T1000 (cell line): Measurements from ENCODE around the gene E2F6.

Experiments
- DNase-seq: peaks from one replicate; lab custom pipeline; 2025; ENCODE audit warnings: mixed read lengths; lab: John Stamatoyannopoulos, UW

E2F6 gene

DNA sequence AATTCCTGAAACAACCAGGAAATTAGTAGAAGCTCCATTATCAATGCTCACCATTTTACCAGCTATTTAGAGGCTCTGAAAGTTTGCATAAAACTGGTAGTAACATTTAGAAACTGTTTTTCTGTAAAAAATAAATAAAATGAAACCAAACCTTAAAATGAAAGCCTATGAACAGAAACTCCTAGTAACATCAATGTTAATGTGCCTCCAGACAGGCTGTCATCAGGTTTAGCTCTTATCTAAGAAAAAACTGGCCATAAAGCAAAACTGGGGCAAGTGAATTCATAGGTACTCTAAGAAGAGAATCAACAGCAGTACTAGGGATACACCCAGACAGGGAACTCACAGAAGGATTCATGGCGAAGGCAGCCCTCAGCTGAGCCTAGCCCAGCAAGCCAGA, 8.0 kb downstream of the E2F6 start:
- no peak for DNase-seq

- DNase-seq: no peak
Observed at GRCh38 chr2:11456251-11456650, 9.7 kb downstream of the E2F6 start.

GRCh38 chr2:11454824-11455223, 11.1 kb downstream of the E2F6 start:
- DNase-seq: no peak

DNA sequence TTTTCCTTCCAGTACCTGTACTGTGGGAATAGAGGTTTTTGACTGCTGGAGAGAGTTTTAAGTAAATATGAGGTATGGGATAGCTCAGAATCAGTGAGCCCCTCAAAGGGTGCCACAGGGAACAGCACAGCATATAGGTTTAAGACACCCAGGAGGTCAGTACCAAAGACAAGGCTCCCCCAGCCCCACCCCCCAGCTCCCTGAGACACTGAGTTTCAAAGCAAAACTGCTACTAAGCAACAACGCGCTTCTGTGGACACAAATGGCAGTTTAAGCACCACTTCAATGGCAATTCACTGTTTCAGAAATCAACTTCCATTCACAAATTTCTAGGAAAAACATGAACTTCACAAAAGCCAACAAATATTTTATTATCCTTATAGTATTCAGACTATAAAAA, 15.2 kb downstream of the E2F6 start:
- DNase-seq: no peak

DNA sequence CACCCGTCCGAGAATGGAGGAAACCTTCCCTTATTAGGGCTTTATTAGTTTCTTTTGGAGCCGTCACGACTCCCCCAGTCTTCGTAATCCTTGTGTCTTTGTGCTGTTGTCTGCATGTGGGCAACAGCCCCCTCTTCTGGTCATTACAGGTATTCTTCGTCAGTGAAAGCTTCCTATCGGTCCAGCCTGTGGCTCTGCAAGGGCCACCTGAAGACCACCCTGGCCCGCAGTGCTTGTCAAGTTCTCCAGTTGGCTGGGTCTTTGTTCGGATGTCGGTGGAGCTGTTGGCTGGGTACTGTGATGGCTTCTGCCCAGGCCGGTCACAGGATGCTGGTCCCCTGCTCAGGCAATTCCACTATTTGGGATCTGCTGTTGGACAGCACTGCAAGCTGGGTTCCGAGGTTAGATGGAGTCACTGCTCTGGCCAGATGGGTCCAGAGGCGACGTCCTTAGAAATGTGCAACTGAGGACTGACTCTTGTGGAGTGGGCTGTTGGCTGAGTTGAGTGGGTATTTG, 19.2 kb downstream of the E2F6 start:
- no peak for DNase-seq

- no peak for DNase-seq
Observed at GRCh38 chr2:11444737-11445136, 21.2 kb downstream of the E2F6 start.

DNA sequence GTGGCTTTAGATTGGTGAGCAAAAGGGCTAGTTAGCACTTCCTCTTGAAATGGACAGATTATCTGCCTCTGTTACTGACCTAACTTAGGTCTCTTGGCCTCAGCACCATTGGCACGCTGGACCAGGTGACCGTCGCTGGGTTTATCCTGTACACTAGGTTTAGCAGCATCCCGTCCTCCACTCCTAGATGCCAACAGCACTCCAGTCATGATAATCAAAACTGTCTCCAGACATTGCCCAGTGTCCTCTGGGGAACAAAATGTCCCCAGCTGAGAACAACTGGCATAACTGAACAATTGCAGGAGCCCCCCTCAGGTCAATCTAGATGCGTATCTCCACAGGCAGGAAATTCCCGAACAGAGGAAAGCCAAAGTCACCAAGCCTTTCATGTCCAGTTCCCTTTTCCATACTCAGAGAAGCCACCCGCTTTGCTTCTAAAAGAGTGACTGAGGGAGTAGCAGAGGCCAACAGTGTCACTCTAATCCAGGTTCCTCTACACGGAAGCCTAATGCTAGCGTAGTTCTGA, 27.3 kb downstream of the E2F6 start:
- no peak for DNase-seq

DNA sequence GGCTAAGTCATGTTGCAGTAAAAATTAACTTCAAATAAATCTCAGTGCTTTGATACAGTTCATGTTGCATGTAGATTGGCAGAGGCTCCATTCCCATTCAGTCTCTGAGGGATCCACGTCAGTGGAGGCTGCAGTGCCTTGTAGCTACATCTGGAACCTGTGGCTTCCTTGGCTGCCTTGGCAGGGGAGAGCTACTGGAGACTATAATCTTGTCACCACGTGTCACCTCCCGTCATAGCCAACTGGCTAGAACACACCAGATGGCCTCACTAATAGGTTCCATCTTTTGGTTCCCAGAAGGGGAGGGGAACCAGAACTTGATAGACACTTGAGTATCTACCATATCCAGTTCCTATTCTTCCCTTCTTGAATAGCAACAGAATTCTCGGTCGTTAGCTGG, 28.4 kb downstream of the E2F6 start:
- no peak for DNase-seq

- no peak for DNase-seq
Observed at GRCh38 chr2:11435036-11435435, 30.9 kb downstream of the E2F6 start.

GRCh38 chr2:11434443-11434842, 31.5 kb downstream of the E2F6 start:
- no peak for DNase-seq

DNA sequence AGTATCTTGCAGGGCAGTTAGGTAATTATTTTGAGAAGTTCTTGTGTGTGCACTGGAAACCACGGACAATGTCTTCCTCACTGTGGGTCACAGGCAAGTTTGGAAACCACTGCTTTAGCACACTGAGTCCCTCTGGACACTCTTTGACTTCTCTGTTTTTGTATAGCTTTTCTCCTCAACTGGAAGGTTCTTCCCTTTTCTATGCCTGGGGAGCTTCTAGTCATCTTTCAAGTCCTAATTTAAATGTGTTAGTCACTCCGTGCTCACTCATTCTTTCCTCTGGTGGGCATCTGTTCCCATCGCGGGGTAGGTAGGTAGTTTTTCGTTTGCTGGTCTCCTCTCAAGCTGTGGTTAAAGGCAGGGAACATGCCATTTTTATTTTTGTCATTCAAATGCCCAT, 32.1 kb downstream of the E2F6 start:
- no peak for DNase-seq

- DNase-seq: no peak
Observed at GRCh38 chr2:11430729-11431128, 35.2 kb downstream of the E2F6 start.

GRCh38 chr2:11427224-11427623, 38.7 kb downstream of the E2F6 start:
- no peak for DNase-seq

DNA sequence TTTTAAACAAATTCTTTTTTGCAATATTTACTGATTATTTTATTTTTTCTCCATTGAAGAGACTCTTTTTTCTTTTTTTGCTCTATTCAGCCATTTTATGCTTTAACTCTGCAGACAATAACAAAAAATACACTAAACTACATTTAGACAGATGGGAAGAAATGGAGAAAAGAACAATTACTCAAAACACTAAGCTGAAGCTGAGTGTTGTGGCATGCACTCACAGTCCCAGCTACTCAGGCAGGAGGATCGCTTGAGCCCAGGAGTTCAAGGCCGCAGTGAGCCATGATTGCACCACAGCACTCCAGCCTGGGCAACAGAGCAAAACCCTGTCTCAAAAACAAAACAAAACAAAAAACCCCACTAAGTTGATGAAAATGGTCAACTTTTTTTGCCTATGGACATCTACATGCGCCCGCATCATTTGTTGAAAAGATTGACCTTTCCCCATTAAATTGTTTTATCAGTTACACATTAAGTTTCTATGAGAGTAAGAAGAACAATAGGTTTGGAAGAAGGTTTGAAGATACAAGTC, 43.0 kb downstream of the E2F6 start:
- DNase-seq: no peak

DNA sequence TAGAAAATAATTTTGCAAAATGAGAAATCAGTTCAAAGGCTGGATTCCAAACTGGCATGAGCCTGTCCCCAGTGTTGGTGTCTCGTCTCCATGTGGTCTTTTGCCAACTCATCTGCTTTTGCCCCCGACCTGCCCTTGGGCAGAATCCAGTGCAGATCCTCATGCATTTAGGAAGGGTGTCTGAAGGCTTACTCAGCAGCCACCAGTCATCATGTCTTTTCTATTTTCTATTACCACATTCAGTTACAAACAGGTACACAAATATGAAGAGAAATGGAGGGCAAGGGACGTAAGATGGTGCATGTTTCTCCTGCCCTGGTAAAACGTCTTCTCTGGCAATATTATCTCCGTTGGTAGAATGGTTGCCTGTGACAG, 43.5 kb downstream of the E2F6 start:
- no peak for DNase-seq

DNA sequence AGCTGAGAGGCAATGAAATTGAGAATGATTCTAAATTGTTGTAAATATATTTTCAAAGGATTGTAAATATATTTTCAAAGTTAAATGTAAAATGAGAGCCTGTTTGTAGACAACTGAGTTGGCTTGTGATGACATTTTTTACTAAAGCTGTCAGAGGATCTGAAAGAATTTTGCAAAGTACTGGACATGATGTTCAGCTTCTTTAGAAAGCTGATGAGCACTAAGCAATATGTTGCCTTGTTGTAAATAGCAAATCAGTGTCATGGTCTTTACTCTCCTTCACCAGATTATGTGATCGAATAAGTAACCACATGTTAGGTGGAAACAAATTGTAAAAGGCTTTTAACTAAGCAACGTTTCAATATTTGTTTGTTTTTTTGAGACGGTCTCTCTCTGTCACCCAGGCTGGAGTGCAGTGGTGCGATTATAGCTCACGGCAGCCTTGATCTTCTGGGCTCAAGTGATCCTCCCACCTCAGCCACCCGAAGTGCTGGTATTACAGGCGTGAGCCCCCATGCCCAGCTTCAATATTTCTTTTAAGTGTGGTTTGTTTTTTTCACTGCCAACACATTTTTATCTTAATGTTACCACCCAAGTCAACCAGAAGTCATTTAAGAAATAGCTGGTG, 44.0 kb downstream of the E2F6 start:
- no peak for DNase-seq

GRCh38 chr2:11420671-11421070, 45.3 kb downstream of the E2F6 start:
- no peak for DNase-seq

- no peak for DNase-seq
Observed at GRCh38 chr2:11420190-11420589, 45.8 kb downstream of the E2F6 start.

GRCh38 chr2:11419781-11420180, 46.2 kb downstream of the E2F6 start:
- DNase-seq: no peak

- DNase-seq: no peak
Observed at GRCh38 chr2:11417946-11418585, 47.9 kb downstream of the E2F6 start.

DNA sequence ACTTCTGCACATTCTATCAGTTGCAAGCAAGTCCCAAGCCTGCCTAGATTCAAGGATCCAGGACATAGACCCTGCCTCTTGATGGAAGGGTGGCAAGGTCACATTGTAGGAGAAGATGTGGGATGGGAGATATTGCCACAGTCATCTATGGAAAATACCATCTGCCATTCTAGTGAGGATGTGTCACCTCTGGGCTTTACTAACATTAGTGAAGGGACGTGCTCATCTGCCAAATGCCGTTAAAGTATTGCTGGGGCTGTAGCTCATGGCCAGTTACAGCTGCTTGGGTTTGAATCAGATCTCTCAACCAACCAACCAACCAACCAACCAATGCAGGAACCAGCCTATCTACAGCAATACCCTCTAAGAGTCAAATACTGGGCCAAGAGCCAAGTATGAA, 49.0 kb downstream of the E2F6 start:
- DNase-seq: no peak

- no peak for DNase-seq
Observed at GRCh38 chr2:11416186-11416585, 49.8 kb downstream of the E2F6 start.

GRCh38 chr2:11414372-11415124, 51.4 kb downstream of the E2F6 start:
- DNase-seq: no peak
